GM12801 (cell line): Measurements from ENCODE around the gene GHR.

Experiments used
- CTCF ChIP-seq: IDR thresholded peaks from one replicate; pipeline ENCODE4 v1.5.1; 2011; ENCODE audit warnings: control low read depth; ENCODE audit not compliant: insufficient read length; ENCODE audit errors: extremely low read depth

Gene GHR

DNA sequence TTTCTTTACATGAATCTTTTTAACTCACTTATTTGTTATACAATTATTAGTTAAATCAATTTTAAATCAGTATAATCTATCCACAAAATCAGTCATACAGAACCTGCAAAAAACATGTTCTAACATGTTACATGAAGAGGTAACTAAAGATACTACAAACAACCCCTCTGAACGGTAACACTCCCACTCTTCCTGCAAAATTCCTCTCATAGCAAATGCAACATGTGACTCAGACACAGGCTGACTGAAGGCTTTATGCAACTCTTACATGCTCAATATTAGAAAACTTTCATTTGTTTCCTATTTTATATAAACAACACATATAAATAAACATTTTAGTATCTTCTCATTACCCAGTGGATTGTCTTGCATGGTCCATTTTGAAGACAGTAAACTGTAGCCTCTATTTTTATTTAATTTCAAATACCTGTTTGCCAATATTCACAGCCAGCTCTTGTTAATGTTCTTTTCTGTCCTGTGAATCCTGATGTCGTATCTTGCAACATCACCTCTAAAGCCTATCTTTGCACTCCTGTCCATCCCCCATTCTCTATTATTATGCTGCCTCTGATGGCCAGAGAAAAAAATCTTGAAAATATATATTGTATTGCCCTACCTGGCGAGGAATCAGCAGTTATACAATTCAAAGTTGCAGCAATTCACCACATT lies 232.9 kb downstream of the GHR start:
- no peak for TF ChIP-seq CTCF

DNA sequence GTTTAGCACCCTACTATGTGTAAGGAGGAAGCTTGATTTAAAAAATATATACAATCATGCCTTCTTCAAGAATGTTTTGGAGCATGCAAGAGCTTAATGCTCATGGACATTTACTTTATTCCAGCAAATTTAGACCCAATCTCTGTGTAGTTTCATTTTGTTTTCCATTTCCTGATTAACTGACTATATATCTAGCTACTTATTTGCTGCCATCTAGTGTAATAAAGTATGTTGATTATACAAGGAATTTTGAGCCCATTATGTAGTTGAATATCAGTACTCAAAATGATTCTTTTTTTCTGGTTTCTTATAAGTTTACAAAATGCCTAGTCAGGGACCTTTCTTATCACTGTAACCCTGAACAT lies 233.4 kb downstream of the GHR start:
- no peak for TF ChIP-seq CTCF

- no peak for TF ChIP-seq CTCF
Measured at GRCh38 chr5:42665857-42666256, 242.6 kb downstream of the GHR start.

GRCh38 chr5:42666869-42667268 lies 243.6 kb downstream of the GHR start:
- no peak for TF ChIP-seq CTCF

DNA sequence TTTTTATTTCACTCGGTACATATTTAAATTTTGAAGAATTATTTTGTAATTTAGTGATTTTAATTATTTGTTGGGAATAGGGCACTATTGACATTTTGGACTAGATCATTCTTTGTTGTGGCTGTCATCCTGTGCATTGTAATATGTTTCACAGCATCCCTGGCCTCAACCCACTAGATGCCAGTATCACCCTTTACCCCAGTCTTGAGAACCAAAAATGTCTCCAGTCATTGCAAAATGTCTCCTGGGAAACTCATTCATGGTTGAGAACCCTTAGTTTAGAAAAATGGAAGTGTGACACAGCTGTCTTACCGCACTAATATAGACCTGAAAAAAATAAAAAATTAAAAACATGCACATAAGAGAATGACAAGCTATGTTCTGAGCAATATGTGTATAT lies 245.0 kb downstream of the GHR start:
- no peak for TF ChIP-seq CTCF

DNA sequence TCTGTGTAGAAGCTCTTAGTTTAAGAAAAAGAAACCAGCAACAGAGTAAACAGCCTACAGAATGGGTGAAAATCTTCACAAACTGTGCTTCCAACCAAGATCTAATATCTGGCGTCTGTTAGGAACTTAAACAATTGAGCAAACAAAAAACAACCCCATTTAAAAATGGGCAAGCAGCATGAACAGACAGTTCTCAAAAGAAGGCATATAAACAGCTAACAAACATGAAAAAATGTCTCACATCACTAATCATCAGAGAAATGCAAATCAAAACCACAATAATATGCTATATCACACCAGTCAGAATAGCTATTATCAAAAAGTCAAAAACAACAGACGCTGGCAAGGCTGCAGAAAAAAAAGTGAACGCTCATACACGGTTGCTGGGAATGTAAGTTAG lies 249.7 kb downstream of the GHR start:
- TF ChIP-seq CTCF = no peak

DNA sequence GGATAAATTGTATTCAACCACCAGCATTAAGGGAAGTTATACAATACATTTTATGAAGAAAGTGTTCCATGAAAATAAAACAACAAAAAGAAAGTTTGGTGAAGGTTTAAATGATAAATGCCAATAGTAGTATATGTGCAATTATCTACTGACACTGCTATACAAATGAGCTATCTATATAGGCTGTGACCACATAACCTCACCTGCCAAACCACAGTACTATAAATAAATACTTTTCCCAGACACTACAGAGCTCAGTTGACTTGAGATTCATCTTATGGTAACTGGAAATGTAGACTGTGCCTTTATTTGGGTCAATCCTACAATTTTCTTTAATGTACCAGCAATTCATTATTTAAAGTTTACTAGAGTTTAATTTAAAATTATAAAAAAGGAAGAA lies 252.4 kb downstream of the GHR start:
- TF ChIP-seq CTCF = no peak
